IMR-90 (cell line): Measurements from ENCODE around the gene RNF212B. TPM values are rescaled to one million over a fixed set of nuclear protein-coding genes. Genes with fewer than 3 reads are reported as not detected.
"Not testable (repeated sequence)": the region's sequence is repeated elsewhere in the genome, so short reads cannot be mapped to it uniquely, and the experiment has no call there.

Source experiments
- ATAC-seq: fragments of 200-7000 bp; cut with Tn5 transposase; 2 replicates; pipeline ENCODE4 v1.9.1; 2020; ENCODE audit warnings: low read depth, mild to moderate bottlenecking, moderate library complexity
- BruUV-seq: library from RNA; stranded (reverse); fragments of 400-500 nt; replicated peaks from 2 replicates; lab custom pipeline; 2021; lab: Mats Ljungman, UMichigan
- CTCF ChIA-PET: fragments of 300-600 bp; formaldehyde crosslinking; extraction: SDS; loops from one replicate; lab custom pipeline; 2021; ENCODE audit warnings: antibody characterized with exemption; lab: Yijun Ruan, JAX
- POLR2A ChIA-PET: fragments of 300-600 bp; sonication (Branson Sonifier 250); formaldehyde crosslinking; loops from one replicate; lab custom pipeline; 2022; ENCODE audit warnings: antibody characterized with exemption; ENCODE audit not compliant: unreplicated experiment; lab: Charles Lee
- DNase-seq: peaks from one replicate; pipeline ENCODE4 v3.0.0; 2013
- H2AFZ ChIP-seq: replicated peaks from 2 replicates; pipeline ENCODE3; 2013; ENCODE audit warnings: low read length, mild to moderate bottlenecking; ENCODE audit not compliant: poor library complexity
- H2AK5ac ChIP-seq: 2 replicates; pipeline ENCODE4 v1.6.1; 2013; ENCODE audit warnings: low read depth, low read length, inconsistent platforms
- H2AK9ac ChIP-seq: replicated peaks from 2 replicates; pipeline ENCODE3; 2013; ENCODE audit warnings: mild to moderate bottlenecking, low read depth, low read length, moderate library complexity; ENCODE audit not compliant: poor library complexity
- H2BK120ac ChIP-seq: 2 replicates; pipeline ENCODE4 v1.6.1; 2013; ENCODE audit warnings: low read depth, low read length, inconsistent platforms
- H2BK15ac ChIP-seq: 3 replicates; pipeline ENCODE4 v1.6.1; 2013; ENCODE audit warnings: low read depth, low read length, inconsistent platforms
- H2BK20ac ChIP-seq: 2 replicates; pipeline ENCODE4 v1.6.1; 2013; ENCODE audit warnings: low read depth, mild to moderate bottlenecking, inconsistent platforms, low read length, moderate library complexity
- H2BK5ac ChIP-seq: 2 replicates; pipeline ENCODE4 v1.6.1; 2013; ENCODE audit warnings: mild to moderate bottlenecking, low read depth, low read length, inconsistent platforms; ENCODE audit not compliant: poor library complexity, severe bottlenecking
- H3K14ac ChIP-seq: replicated peaks from 2 replicates; pipeline ENCODE4 v1.6.1; 2013; ENCODE audit warnings: low read depth, low read length, inconsistent platforms
- H3K18ac ChIP-seq: 2 replicates; pipeline ENCODE4 v1.6.1; 2013; ENCODE audit warnings: low read depth, low read length, control low read depth
- H3K23ac ChIP-seq: 2 replicates; pipeline ENCODE4 v1.6.1; 2013; ENCODE audit warnings: low read depth, low read length, inconsistent platforms
- H3K27ac ChIP-seq: 2 replicates; pipeline ENCODE4 v1.5.1; 2013; ENCODE audit warnings: mild to moderate bottlenecking, control low read depth, low read length; ENCODE audit not compliant: insufficient read depth
- H3K27me3 ChIP-seq: 2 replicates; pipeline ENCODE4 v1.6.1; 2013; ENCODE audit warnings: low read length; ENCODE audit not compliant: control insufficient read depth, insufficient read depth
- H3K36me3 ChIP-seq: 2 replicates; pipeline ENCODE4 v1.6.1; 2013; ENCODE audit warnings: low read length, mixed read lengths; ENCODE audit not compliant: control insufficient read depth, insufficient read depth
- H3K4ac ChIP-seq: 2 replicates; pipeline ENCODE4 v1.6.1; 2013; ENCODE audit warnings: low read depth, low read length, inconsistent platforms
- H3K4me1 ChIP-seq: 2 replicates; pipeline ENCODE4 v1.6.1; 2013; ENCODE audit warnings: low read length, mixed read lengths; ENCODE audit not compliant: control insufficient read depth, insufficient read depth
- H3K4me2 ChIP-seq: 2 replicates; pipeline ENCODE4 v1.6.1; 2013; ENCODE audit warnings: low read depth, mild to moderate bottlenecking, control low read depth, low read length, moderate library complexity
- H3K4me3 ChIP-seq: 2 replicates; pipeline ENCODE4 v1.5.1; 2013; ENCODE audit warnings: low read depth, mild to moderate bottlenecking, control low read depth, low read length, moderate library complexity; ENCODE audit not compliant: insufficient read depth
- H3K56ac ChIP-seq: 2 replicates; pipeline ENCODE4 v1.6.1; 2013; ENCODE audit warnings: low read length, inconsistent platforms; ENCODE audit not compliant: insufficient read depth; ENCODE audit errors: extremely low read depth
- H3K79me1 ChIP-seq, 2 experiments: 2 replicates each; pipeline ENCODE4 v1.6.1; 2013; ENCODE audit warnings: low read length in 2 of 2, inconsistent platforms in 1 of 2, low read depth in 1 of 2
- H3K9ac ChIP-seq: 2 replicates; pipeline ENCODE4 v1.6.1; 2013; ENCODE audit warnings: low read depth, low read length, control low read depth
- H3K9me1 ChIP-seq: 2 replicates; pipeline ENCODE4 v1.6.1; 2013; ENCODE audit warnings: low read length, inconsistent platforms; ENCODE audit not compliant: insufficient read depth
- H3K9me3 ChIP-seq: 2 replicates; pipeline ENCODE4 v1.6.1; 2013; ENCODE audit warnings: low read length; ENCODE audit not compliant: control insufficient read depth, insufficient read depth
- H4K20me1 ChIP-seq: 2 replicates; pipeline ENCODE4 v1.6.1; 2013; ENCODE audit warnings: low read length, inconsistent platforms; ENCODE audit not compliant: insufficient read depth
- H4K5ac ChIP-seq: 2 replicates; pipeline ENCODE4 v1.6.1; 2013; ENCODE audit warnings: mild to moderate bottlenecking, low read depth, low read length, control low read depth
- H4K8ac ChIP-seq, 2 experiments: 2 replicates each; pipeline ENCODE4 v1.6.1; 2013; ENCODE audit warnings: low read depth in 2 of 2, low read length in 2 of 2, control low read depth in 1 of 2, inconsistent platforms in 1 of 2
- H4K91ac ChIP-seq: 2 replicates; pipeline ENCODE4 v1.6.1; 2013; ENCODE audit warnings: low read depth, low read length, inconsistent platforms; ENCODE audit not compliant: insufficient read depth
- MAZ ChIP-seq: IDR thresholded peaks from 2 replicates; pipeline ENCODE4 v1.6.1; 2012; ENCODE audit warnings: low read depth, mild to moderate bottlenecking, low read length, improper control_type of control experiment, moderate library complexity, borderline replicate concordance
- POLR2A ChIP-seq: IDR thresholded peaks from 2 replicates; pipeline ENCODE4 v1.6.1; 2012; ENCODE audit warnings: mild to moderate bottlenecking, low read depth, low read length
- WGBS, 2 experiments: methylation state at CpG; one replicate each; pipeline versions ENCODE4 v1.1.5 to v1.1.7; 2013; ENCODE audit warnings: missing lambda C conversion rate in 2 of 2; ENCODE audit not compliant: insufficient read length in 1 of 2; ENCODE audit errors: extremely low coverage in 2 of 2; 5-methylcytosine and 5-hydroxymethylcytosine counted together
- dilution Hi-C: fragments of 300-500 bp; cut with HindIII; formaldehyde crosslinking; loops from one replicate; pipeline ENCODE4 v1.14.3; 2018; ENCODE audit warnings: low sequenced_read_pairs; ENCODE audit not compliant: unreplicated experiment
- in situ Hi-C: fragments of 300-500 bp; cut with MboI; formaldehyde crosslinking; loops from 3 replicates; pipeline ENCODE4 v1.14.3; 2019; ENCODE audit warnings: low sequenced_read_pairs, inconsistent platforms, mixed read lengths
- intact Hi-C: fragments of 100-400 bp; cut with micrococcal nuclease; formaldehyde crosslinking; loops from 2 replicates; pipeline ENCODE4 v1.10.0; 2022
- polyA plus RNA-seq, 3 experiments: library from polyadenylated mRNA; depleted of rRNA; stranded (reverse); fragments of >200 nt; gene quantifications; 2 replicates each; pipeline ENCODE4 v1.2.3, GENCODE V29; 2012; ENCODE audit warnings: low replicate concordance in 1 of 3
- total RNA-seq: library from RNA; depleted of rRNA; stranded (reverse); fragments of >200 nt; gene quantifications from 2 replicates; pipeline ENCODE4 v1.2.3, GENCODE V29; 2012
- TF ChIP-seq, protein P1 (sequence below): fragments of 150-350 bp; IDR thresholded peaks from 2 replicates; pipeline ENCODE4 v1.6.1; 2017; ENCODE audit warnings: mild to moderate bottlenecking, antibody characterized with exemption, low read length, low read depth

The RNF212B gene
- total and polyA plus RNA-seq, 2 of the 4 experiments (the other 2 are of a cell fraction), result not detected

DNA sequence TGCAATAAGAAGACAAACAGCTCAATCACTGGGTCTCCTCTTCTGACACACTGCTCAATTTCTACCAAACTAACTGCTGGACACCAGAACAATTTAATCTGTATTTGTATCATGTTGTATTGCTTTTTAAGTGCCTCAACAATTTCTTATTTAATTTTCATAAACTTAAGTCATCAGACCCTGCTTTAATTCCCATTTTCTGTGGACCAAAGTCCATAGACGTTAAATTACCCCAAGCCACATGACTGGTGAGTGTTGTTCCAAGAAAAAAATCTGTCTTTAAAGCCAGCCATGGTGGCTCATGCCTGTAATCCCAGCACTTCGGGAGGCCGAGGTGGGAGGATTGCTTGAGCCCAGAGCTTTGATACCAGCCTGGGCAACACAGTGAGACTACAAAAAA is 39.5 kb downstream of the RNF212B start:
- no peak overlapping the region for H4K91ac ChIP-seq
- H3K79me1 ChIP-seq, result peaks cover 10 to 12% of the 10 kb centered on the region in 2 experiments
- H3K27ac ChIP-seq, result no peak overlapping the region
- no peak overlapping the region for H2AK9ac ChIP-seq
- no peak overlapping the region for H2AFZ ChIP-seq
- H3K14ac ChIP-seq, result no peak overlapping the region
- ChIA-PET CTCF (no interaction called here), POLR2A (no interaction called here)
- no peak overlapping the region for H2BK20ac ChIP-seq
- no peaks in the 10 kb centered on the region for H3K27me3 ChIP-seq
- in situ Hi-C loops, result no loop called here
- ATAC-seq (no peak), DNase-seq (no peak)
- intact Hi-C loops, result no loop called here
- TF ChIP-seq MAZ, result no peak
- TF ChIP-seq, protein P1, sequence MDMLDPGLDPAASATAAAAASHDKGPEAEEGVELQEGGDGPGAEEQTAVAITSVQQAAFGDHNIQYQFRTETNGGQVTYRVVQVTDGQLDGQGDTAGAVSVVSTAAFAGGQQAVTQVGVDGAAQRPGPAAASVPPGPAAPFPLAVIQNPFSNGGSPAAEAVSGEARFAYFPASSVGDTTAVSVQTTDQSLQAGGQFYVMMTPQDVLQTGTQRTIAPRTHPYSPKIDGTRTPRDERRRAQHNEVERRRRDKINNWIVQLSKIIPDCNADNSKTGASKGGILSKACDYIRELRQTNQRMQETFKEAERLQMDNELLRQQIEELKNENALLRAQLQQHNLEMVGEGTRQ, result no peak
- no peak for TF ChIP-seq POLR2A
- no peak overlapping the region for H3K9ac ChIP-seq
- no peak overlapping the region for H4K5ac ChIP-seq
- H2BK5ac ChIP-seq, result no peak overlapping the region
- H3K18ac ChIP-seq, result no peak overlapping the region
- H4K20me1 ChIP-seq, result no peaks in the 10 kb centered on the region; the same call in 1 of the 2 replicates
- no peaks in the 10 kb centered on the region for H3K9me3 ChIP-seq
- no peak overlapping the region for H4K8ac ChIP-seq
- H3K4me1 ChIP-seq, result no peaks in the 10 kb centered on the region
- H2BK120ac ChIP-seq, result no peak overlapping the region
- WGBS, 2 experiments, result 100% methylated on average over 2 of the region's 3 CpGs; no CpG with 5 or more reads in 1 of the 2 experiments
- H3K36me3 ChIP-seq, result peaks cover 13% of the 10 kb centered on the region
- no peak overlapping the region for H3K23ac ChIP-seq
- H3K4me2 ChIP-seq, result no peak overlapping the region
- peaks cover 2% of the 10 kb centered on the region; the same call in 1 of the 2 replicates for H3K9me1 ChIP-seq
- no peak overlapping the region for H2BK15ac ChIP-seq
- H3K4me3 ChIP-seq, result no peak overlapping the region
- no TSS peak for BruUV-seq
- H3K4ac ChIP-seq, result no peak overlapping the region
- H3K56ac ChIP-seq, result no peak overlapping the region
- H2AK5ac ChIP-seq, result no peak overlapping the region
- dilution Hi-C loops, result no loop called here

DNA sequence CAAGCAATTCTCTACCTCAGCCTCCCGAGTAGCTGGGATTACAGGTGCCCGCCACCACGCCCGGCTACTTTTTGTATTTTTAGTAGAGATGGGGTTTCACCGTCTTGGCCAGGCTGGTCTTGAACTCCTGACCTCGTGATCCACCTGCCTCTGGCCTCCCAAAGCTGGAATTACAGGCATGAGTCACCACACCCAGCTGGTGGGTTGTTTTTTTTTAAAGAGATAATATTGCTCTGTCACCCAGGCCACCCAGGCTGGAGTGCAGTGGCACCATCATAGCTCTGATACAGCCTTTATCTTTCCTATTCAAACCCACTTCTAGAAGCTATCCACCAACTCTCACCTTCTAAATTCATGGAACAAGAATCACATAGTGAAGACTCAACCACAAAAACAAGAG is 40.2 kb downstream of the RNF212B start:
- H4K5ac ChIP-seq, H3K4me1 ChIP-seq, H3K9ac ChIP-seq, H3K9me3 ChIP-seq, H3K4me3 ChIP-seq, H2AK5ac ChIP-seq, intact Hi-C loops, in situ Hi-C loops, H2AFZ ChIP-seq, H3K18ac ChIP-seq, H4K20me1 ChIP-seq, H3K23ac ChIP-seq, ATAC-seq, H3K9me1 ChIP-seq, H3K27ac ChIP-seq, H2BK15ac ChIP-seq, H2AK9ac ChIP-seq, dilution Hi-C loops, H4K91ac ChIP-seq, CTCF ChIA-PET, H3K14ac ChIP-seq, H3K4me2 ChIP-seq, H2BK20ac ChIP-seq, H3K4ac ChIP-seq, H2BK120ac ChIP-seq, H3K27me3 ChIP-seq, BruUV-seq, H3K56ac ChIP-seq, H4K8ac ChIP-seq, DNase-seq, H2BK5ac ChIP-seq: not testable (repeated sequence)
- H3K79me1 ChIP-seq, result peaks cover 10 to 12% of the 10 kb centered on the region in 2 experiments
- POLR2A ChIA-PET, result interaction anchor here (0.6 kb wide), 1 partner anchor 29 kb away, joined by 5 read pairs; the partner anchor contains the start of gene BCL2L2
- H3K36me3 ChIP-seq, result peaks cover 13% of the 10 kb centered on the region
- no CpG with 5 or more reads among the region's 6 CpGs for WGBS, 2 experiments
